AG04449 (cell line): ENCODE data around the gene SDC4.

Source experiments
- CTCF ChIA-PET: fragments of 350-600 bp; formaldehyde crosslinking; extraction: SDS; loops from one replicate; lab custom pipeline; 2021; ENCODE audit warnings: antibody characterized with exemption; lab: Yijun Ruan, JAX
- POLR2A ChIA-PET: fragments of 400-600, 350-600 bp; formaldehyde crosslinking; extraction: SDS; loops from one replicate; lab custom pipeline; 2020; ENCODE audit warnings: antibody characterized with exemption, inconsistent platforms; lab: Yijun Ruan, JAX
- DNase-seq: peaks from one replicate; pipeline ENCODE4 v3.0.0-alpha.2; 2010; ENCODE audit warnings: low read depth, low spot score
- H3K4me3 ChIP-seq: 2 replicates; pipeline ENCODE4 v1.5.1; 2011; ENCODE audit warnings: low read depth, mild to moderate bottlenecking, control low read depth, low read length
- CTCF ChIP-seq: IDR thresholded peaks from one replicate; pipeline ENCODE4 v1.5.1; 2011; ENCODE audit warnings: mild to moderate bottlenecking, moderate library complexity, low read length, control low read depth, inconsistent platforms; ENCODE audit not compliant: insufficient read depth; ENCODE audit errors: missing control alignments

The SDC4 gene

GRCh38 chr20:45293041-45294002 is 54.9 kb downstream of the SDC4 start:
- POLR2A ChIA-PET: interaction anchor here (0.6 kb wide), 1 partner anchor 254 kb away, joined by 3 read pairs; no protein-coding TSS in a partner anchor

GRCh38 chr20:45292343-45292742 is 55.9 kb downstream of the SDC4 start:
- DNase-seq: no peak
- no peak for TF ChIP-seq CTCF
- H3K4me3 ChIP-seq: no peak overlapping the region
- CTCF ChIA-PET: interaction anchor here (0.9 to 8.9 kb wide), 43 partner anchors 9 to 545 kb away, joined by 3 to 183 read pairs (median 7); partner anchors contain the start of genes MATN4, PIGT, RBPJL and STK4
- POLR2A ChIA-PET: no interaction called here

More at GRCh38 chr20:45293041-45294002, 54.9 kb downstream of the SDC4 start:
- DNase-seq: no peak
- CTCF ChIA-PET: interaction anchor here (0.6 to 8.9 kb wide), 85 partner anchors 7 to 546 kb away, joined by 3 to 183 read pairs (median 5); partner anchors contain the start of genes PIGT, RBPJL, STK4 and TOMM34
- H3K4me3 ChIP-seq: peak overlapping the region; percentile 61
- TF ChIP-seq CTCF: peak; percentile 98

- POLR2A ChIA-PET: no interaction called here
- no peak for TF ChIP-seq CTCF
- no peak overlapping the region for H3K4me3 ChIP-seq
- DNase-seq: no peak
- CTCF ChIA-PET: interaction anchor here (0.8 to 8.9 kb wide), 50 partner anchors 7 to 545 kb away, joined by 3 to 183 read pairs (median 6); partner anchors contain the start of genes KCNS1, MATN4, PIGT and RBPJL
Measured at GRCh38 chr20:45291526-45291925, 56.7 kb downstream of the SDC4 start.

GRCh38 chr20:45290677-45291355 is 57.4 kb downstream of the SDC4 start:
- ChIA-PET CTCF (interaction anchor here (0.7 to 8.9 kb wide), 57 partner anchors 8 to 544 kb away, joined by 3 to 183 read pairs (median 5); partner anchors contain the start of genes KCNS1, MATN4, PIGT and RBPJL), POLR2A (no interaction called here)
- TF ChIP-seq CTCF: peak; percentile 82
- no peak overlapping the region for H3K4me3 ChIP-seq
- no peak for DNase-seq

GRCh38 chr20:45289942-45290676 is 58.1 kb downstream of the SDC4 start:
- POLR2A ChIA-PET: no interaction called here
- CTCF ChIA-PET: interaction anchor here (0.7 to 8.9 kb wide), 44 partner anchors 9 to 543 kb away, joined by 3 to 183 read pairs (median 6); partner anchors contain the start of genes KCNS1, STK4, TOMM34 and WFDC5
- DNase-seq: no peak
- no peak overlapping the region for H3K4me3 ChIP-seq
- no peak for TF ChIP-seq CTCF
